SK-N-MC (cell line): Measurements from ENCODE around the gene PCTP.

Experiments used
- EZH2 ChIP-seq: fragments of 200-600 bp; sonication (generic); IDR thresholded peaks from one replicate; pipeline ENCODE4 v1.6.1; 2017; ENCODE audit warnings: antibody characterized with exemption
- FOXP2 ChIP-seq: optimal IDR thresholded peaks from 2 replicates; pipeline ENCODE3; 2011; ENCODE audit warnings: mild to moderate bottlenecking, moderate library complexity; ENCODE audit not compliant: insufficient read depth; ENCODE audit errors: extremely low read length, control extremely low read depth
- POLR2AphosphoS5 ChIP-seq: IDR thresholded peaks from 2 replicates; pipeline ENCODE4 v1.6.1; 2012; ENCODE audit warnings: mild to moderate bottlenecking, low read depth, low read length, borderline replicate concordance

- TF ChIP-seq POLR2AphosphoS5 (no peak), EZH2 (no peak), FOXP2 (no peak)
Measured at GRCh38 chr17:55757659-55758058, 6.8 kb downstream of the PCTP start.
